Activated naive CD8-positive, alpha-beta T cell treated with anti-CD3 and anti-CD28 coated beads, Interleukin-2, amount 10 ng/mL, durations not matched to agents 7 days and 5 days (primary cell): ENCODE data around the gene ARRB2. TPM values are rescaled to one million over a fixed set of nuclear protein-coding genes. Genes with fewer than 3 reads are reported as not detected.
"Not testable (repeated sequence)": the region's sequence is repeated elsewhere in the genome, so short reads cannot be mapped to it uniquely, and the experiment has no call there.

Source experiments
- ATAC-seq: fragments of 150-1000 bp; cut with Tn5 transposase; one replicate; pipeline ENCODE4 v1.10.0; 2021; ENCODE audit warnings: low read depth, moderate library complexity
- POLR2A ChIA-PET: fragments of 350-600 bp; sonication (Branson Sonifier 250); formaldehyde crosslinking; loops from one replicate; lab custom pipeline; 2021; ENCODE audit warnings: antibody characterized with exemption; lab: Charles Lee
- DNase-seq: peaks from one replicate; pipeline ENCODE4 v3.0.0; 2021
- H3K27ac Mint-ChIP-seq: one replicate; pipeline ENCODE4 v1.8.0; 2022; ENCODE audit warnings: mild to moderate bottlenecking, mixed read lengths
- H3K27me3 Mint-ChIP-seq: one replicate; pipeline ENCODE4 v1.8.0; 2022; ENCODE audit warnings: mild to moderate bottlenecking, moderate library complexity, mixed read lengths
- H3K36me3 Mint-ChIP-seq: one replicate; pipeline ENCODE4 v1.8.0; 2021; ENCODE audit warnings: mild to moderate bottlenecking, mixed read lengths
- H3K4me1 Mint-ChIP-seq: one replicate; pipeline ENCODE4 v1.8.0; 2021; ENCODE audit warnings: mixed read lengths
- H3K4me3 Mint-ChIP-seq: one replicate; pipeline ENCODE4 v1.8.0; 2022; ENCODE audit warnings: mild to moderate bottlenecking, moderate library complexity, mixed read lengths
- H3K9me3 Mint-ChIP-seq: one replicate; pipeline ENCODE4 v1.8.0; 2021; ENCODE audit warnings: mixed read lengths
- total RNA-seq, 2 experiments: library from RNA; stranded (reverse); gene quantifications; one replicate each; pipeline ENCODE4 v1.2.3, GENCODE V29; 2021

ARRB2 gene
- total RNA-seq, 2 experiments from 2014 or later = 325 to 330 TPM

DNA sequence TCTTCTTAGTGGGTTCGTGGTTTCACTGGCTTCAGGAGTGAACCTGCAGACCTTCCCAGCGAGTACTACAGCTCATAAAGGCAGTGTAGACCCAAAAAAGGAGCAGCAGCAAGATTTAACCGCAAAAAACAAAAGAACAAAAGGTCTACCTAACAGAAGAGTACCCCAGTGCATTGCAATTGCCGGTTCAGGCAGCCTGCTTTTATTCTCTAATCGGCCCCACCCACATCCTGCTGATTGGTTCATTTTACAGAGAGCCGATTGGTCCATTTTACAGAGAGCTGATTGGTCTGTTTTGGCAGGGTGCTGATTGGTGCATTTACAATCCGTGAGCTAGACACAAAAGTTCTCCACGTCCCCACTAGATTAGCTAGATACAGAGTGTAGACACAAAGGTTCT lies 2.0 kb upstream of the ARRB2 start:
- POLR2A ChIA-PET = interaction anchor here (0.5 to 2.1 kb wide), 7 partner anchors 10 to 342 kb away, joined by 3 to 15 read pairs (median 3); partner anchors contain the start of gene UBE2G1
- peaks cover 48% of the 10 kb centered on the region for H3K4me1 Mint-ChIP-seq
- peak overlapping the region; percentile 63 for H3K4me3 Mint-ChIP-seq
- ATAC-seq = no peak
- peak overlapping the region; percentile 88 for H3K27ac Mint-ChIP-seq
- no peaks in the 10 kb centered on the region for H3K9me3 Mint-ChIP-seq
- H3K27me3 Mint-ChIP-seq = no peaks in the 10 kb centered on the region
- DNase-seq = no peak
- H3K36me3 Mint-ChIP-seq = peaks cover 13% of the 10 kb centered on the region

DNA sequence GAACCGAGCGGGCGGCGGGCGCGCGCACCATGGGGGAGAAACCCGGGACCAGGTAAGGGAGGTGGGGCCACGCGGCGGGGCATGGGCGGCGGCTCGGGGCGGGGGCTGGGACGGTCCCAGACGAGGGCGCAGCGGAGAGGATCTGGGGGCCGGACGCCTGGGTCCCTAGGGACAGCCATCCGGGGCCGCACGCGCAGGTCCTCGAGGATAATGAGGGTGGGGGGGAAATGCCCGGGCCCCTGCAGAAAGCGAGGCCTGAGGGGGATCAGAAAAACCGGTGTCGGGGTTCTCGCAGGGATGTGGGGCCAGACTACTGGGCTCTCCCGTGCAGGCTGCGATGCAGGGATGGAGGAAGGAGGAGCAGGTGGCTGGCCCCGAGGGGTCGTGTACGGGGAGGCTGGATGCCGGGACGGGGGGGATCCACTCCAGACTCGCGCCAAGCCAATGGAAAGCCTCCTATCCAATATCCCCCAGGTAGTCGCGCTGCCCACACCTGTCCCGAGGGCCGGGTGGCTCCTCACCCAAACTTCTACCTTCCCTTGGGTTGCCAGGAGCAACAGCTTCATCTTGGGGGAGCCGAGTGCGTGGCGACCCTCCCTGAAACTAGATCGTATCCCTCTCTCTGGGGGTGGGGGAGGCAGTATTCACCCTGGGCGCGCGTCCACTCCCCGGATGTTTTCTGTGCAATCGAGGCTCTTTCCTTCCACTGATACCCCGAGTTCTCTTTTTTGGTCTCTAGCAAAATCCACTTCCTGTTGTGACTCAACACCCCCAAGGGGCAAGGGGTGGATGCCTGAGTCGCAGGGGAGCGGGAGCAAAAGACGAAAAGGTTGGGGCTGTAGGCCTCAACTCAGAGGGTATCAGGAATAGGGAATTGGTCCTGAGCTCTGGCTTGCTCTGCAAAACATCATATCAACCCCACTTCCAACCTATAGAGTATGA lies 532 bp downstream of the ARRB2 start:
- no peaks in the 10 kb centered on the region for H3K27me3 Mint-ChIP-seq
- no peaks in the 10 kb centered on the region for H3K9me3 Mint-ChIP-seq
- POLR2A ChIA-PET = interaction anchor here (0.6 to 2.1 kb wide), 15 partner anchors 7 to 257 kb away, joined by 3 to 15 read pairs (median 4); partner anchors contain the start of genes C17orf107, GLTPD2, PELP1 and PFN1
- peak; percentile 63 for DNase-seq
- peak overlapping the region; percentile 99 for H3K4me3 Mint-ChIP-seq
- no peak for ATAC-seq
- H3K27ac Mint-ChIP-seq = peak overlapping the region; percentile 99
- peaks cover 55% of the 10 kb centered on the region for H3K4me1 Mint-ChIP-seq
- peaks cover 22% of the 10 kb centered on the region for H3K36me3 Mint-ChIP-seq

DNA sequence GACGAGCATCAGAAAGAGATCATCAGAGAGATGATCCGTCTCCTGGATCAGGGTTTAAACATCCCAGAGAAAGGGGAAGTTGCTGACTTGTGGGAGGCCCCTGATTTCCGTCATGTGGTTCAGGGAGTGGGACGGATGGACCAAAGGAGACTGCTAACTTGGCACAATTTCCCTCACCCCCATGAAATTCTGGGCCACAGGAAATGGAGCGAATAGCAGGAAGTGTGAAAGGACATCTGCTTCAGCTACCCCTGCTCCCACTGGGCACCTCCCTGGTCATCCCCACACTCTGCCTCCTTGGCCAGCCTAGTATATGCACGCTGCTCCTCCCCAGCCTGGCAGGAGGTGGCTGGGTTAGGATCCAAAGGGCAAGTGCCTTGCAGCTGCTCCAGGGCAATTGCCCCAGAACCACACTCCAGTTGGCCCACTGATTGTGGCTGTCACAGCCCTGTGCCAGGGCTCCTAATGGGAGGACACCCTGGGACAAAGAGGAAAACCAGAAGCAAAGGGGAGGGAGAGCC lies 1.3 kb downstream of the ARRB2 start:
- Mint-ChIP-seq H3K27ac (peak overlapping the region; percentile 99), H3K27me3 (no peaks in the 10 kb centered on the region), H3K9me3 (no peaks in the 10 kb centered on the region), H3K36me3 (peaks cover 22% of the 10 kb centered on the region), H3K4me1 (peaks cover 54% of the 10 kb centered on the region), H3K4me3 (peak overlapping the region; percentile 99)
- no peak for ATAC-seq
- POLR2A ChIA-PET = interaction anchor here (0.9 to 2.1 kb wide), 5 partner anchors 8 to 95 kb away, joined by 3 to 8 read pairs (median 4); partner anchors contain the start of genes GLTPD2, PELP1 and PLD2
- DNase-seq = no peak

DNA sequence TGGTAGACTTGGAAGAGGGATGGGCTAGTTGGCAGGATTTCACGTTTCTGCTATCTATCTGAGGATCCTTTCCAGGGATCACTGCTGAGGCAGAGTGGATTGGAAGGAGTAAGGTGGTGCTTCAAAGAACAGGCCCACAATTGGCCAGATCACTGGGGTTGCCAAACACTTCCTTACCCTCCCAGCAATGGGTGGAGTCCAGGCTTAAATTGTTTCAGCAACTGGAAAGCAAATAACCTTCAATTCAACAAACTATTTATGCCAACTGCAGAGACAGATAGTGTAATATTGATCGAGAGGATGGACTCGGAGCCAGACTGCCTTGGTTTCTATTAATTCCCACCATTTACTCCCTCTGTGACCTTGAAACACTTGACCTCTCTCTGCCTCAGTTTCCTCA lies 2.1 kb downstream of the ARRB2 start:
- Mint-ChIP-seq H3K36me3 (peaks cover 21% of the 10 kb centered on the region), H3K9me3 (no peaks in the 10 kb centered on the region), H3K27ac (peak overlapping the region; percentile 99), H3K4me1 (peaks cover 59% of the 10 kb centered on the region), H3K4me3 (peak overlapping the region; percentile 99), H3K27me3 (no peaks in the 10 kb centered on the region)
- no peak for ATAC-seq
- POLR2A ChIA-PET = interaction anchor here (1.4 to 1.9 kb wide), 2 partner anchors 19 to 78 kb away, joined by 3 to 6 read pairs; no protein-coding TSS in a partner anchor
- no peak for DNase-seq

DNA sequence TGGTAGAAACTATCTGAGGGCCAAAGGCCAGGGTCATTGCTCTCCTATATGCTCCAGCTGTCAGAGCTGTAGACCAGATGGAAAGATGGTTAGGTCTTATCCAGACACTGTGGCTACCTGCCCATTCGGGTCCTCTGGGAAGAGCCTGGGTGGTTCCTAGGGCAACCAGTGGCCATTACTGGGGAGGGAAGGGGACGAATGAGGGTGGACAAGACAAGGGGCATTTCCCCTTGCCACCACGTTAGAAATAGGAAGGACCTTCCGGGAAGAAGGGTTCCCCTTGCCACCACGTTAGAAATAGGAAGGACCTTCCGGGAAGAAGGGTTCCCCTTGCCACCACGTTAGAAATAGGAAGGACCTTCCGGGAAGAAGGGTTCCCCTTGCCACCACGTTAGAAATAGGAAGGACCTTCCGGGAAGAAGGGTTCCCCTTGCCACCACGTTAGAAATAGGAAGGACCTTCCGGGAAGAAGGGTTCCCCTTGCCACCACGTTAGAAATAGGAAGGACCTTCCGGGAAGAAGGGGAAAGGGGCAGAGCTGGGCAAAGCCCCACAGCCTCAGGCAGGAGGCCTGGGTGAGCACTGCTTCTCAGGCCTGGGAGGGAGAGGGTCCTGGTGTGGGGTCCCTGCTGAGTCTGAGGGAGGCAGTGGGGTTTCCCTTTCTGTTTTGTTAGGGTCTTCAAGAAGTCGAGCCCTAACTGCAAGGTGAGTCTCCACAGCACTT lies 4.1 kb downstream of the ARRB2 start:
- Mint-ChIP-seq H3K4me3 (peak overlapping the region; percentile 86), H3K27ac (peak overlapping the region; percentile 95), H3K4me1 (peaks cover 58% of the 10 kb centered on the region), H3K36me3 (peaks cover 30% of the 10 kb centered on the region)
- not testable (repeated sequence) for H3K9me3 Mint-ChIP-seq, ATAC-seq, DNase-seq, H3K27me3 Mint-ChIP-seq
- POLR2A ChIA-PET = interaction anchor here (0.9 to 2.0 kb wide), 10 partner anchors 9 to 233 kb away, joined by 3 to 7 read pairs (median 4); partner anchors contain the start of genes PELP1 and ZMYND15

DNA sequence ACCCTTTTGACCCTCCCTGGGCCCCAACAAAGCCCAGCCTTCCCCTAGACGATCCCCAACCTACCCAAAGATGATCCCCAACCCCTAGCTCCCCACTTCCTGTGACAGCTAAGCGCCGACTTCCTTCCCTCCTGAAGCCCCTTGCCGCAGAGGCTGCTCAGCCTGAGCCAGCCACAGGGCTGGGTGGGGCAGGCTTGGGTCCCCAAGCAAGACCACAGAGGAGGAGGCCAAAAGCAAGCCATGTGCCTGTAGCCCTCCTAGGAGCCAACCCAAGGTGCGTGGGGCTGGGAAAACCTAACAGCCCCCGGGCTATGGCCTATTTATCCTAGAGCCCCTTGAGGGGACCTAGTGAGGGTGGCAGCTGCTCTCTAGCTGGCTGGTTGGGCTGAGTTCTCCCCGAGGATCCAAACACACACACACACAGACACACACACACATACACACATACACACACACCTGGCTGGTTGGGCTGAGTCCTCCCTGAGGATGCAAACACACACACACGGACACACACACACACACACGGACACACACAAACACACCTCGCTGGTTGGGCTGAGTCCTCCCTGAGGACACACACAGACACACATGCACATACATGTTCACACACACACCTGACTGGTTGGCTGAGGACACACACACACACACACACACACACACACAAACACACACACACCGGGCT lies 4.8 kb downstream of the ARRB2 start:
- Mint-ChIP-seq H3K27ac (peak overlapping the region; percentile 95), H3K27me3 (no peaks in the 10 kb centered on the region), H3K4me1 (peaks cover 55% of the 10 kb centered on the region)

DNA sequence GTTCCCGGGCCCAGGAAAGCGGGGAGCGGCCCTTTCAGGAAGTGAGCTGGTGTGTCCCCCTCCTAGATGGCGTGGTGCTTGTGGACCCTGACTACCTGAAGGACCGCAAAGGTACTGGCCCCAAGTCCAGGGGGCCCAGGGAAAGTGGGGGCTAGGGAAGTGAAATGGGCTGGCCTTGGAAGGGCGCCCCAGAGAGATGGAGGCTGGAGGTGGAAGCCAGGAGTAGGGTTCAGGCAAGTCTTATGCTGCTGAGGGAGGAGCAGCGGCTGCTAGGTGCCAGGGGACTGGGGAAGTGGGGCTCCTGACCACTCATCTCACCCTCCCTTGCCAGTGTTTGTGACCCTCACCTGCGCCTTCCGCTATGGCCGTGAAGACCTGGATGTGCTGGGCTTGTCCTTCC lies 5.6 kb downstream of the ARRB2 start:
- POLR2A ChIA-PET = interaction anchor here (1.3 kb wide), 1 partner anchor 13 kb away, joined by 3 read pairs; no protein-coding TSS in a partner anchor
- Mint-ChIP-seq H3K27me3 (no peaks in the 10 kb centered on the region), H3K4me1 (peaks cover 56% of the 10 kb centered on the region), H3K4me3 (peak overlapping the region; percentile 86), H3K9me3 (no peaks in the 10 kb centered on the region), H3K36me3 (peaks cover 34% of the 10 kb centered on the region), H3K27ac (peak overlapping the region; percentile 95)
- no peak for ATAC-seq
- no peak for DNase-seq

More for the DNA sequence above, 4.8 kb downstream of the ARRB2 start:
- ATAC-seq (peak; percentile 22), DNase-seq (peak; percentile 74)
- H3K4me3 Mint-ChIP-seq = peak overlapping the region; percentile 86
- POLR2A ChIA-PET = interaction anchor here (0.9 to 2.0 kb wide), 7 partner anchors 9 to 75 kb away, joined by 3 to 7 read pairs (median 5); partner anchors contain the start of genes PELP1 and ZMYND15
- H3K9me3 Mint-ChIP-seq = no peaks in the 10 kb centered on the region
- peaks cover 33% of the 10 kb centered on the region for H3K36me3 Mint-ChIP-seq

DNA sequence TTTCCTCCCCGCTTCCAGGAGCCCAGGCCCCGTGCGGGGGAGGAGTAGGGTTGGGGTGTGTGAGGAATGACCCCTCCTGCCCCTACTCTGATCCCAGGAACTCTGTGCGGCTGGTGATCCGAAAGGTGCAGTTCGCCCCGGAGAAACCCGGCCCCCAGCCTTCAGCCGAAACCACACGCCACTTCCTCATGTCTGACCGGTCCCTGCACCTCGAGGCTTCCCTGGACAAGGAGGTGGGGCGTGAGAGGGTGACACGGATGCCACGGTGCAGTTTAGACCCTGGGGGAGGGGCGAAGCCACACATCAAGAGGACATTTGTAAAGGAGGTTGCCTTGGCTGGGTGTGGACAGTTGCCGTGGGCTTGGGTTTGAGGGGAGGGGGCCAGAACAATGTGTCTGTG lies 7.4 kb downstream of the ARRB2 start:
- DNase-seq (no peak), ATAC-seq (no peak)
- Mint-ChIP-seq H3K27ac (peak overlapping the region; percentile 73), H3K36me3 (peaks cover 40% of the 10 kb centered on the region), H3K9me3 (no peaks in the 10 kb centered on the region), H3K4me3 (peak overlapping the region; percentile 71), H3K4me1 (peaks cover 40% of the 10 kb centered on the region), H3K27me3 (no peaks in the 10 kb centered on the region)
- POLR2A ChIA-PET = no interaction called here

DNA sequence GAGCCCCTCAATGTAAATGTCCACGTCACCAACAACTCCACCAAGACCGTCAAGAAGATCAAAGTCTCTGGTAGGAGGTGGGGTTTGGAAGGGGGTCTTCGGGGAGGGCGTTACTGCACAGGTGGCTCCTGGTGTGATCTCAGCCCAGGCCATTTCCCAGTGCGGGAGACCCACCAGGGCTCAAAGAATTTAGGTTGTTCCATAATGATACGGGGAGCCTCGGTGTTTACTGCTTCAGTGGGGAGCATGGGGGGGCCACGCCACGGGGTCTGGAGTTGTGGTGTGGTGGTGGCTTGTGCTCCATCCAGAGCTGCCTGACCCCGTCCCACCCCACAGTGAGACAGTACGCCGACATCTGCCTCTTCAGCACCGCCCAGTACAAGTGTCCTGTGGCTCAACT lies 7.8 kb downstream of the ARRB2 start:
- POLR2A ChIA-PET = interaction anchor here (0.5 to 0.7 kb wide), 2 partner anchors 10 to 990 kb away, joined by 3 to 4 read pairs; no protein-coding TSS in a partner anchor
- DNase-seq (no peak), ATAC-seq (no peak)
- Mint-ChIP-seq H3K9me3 (no peaks in the 10 kb centered on the region), H3K27ac (no peak overlapping the region), H3K4me1 (peaks cover 39% of the 10 kb centered on the region), H3K27me3 (no peaks in the 10 kb centered on the region), H3K36me3 (peaks cover 43% of the 10 kb centered on the region), H3K4me3 (peak overlapping the region; percentile 16)

DNA sequence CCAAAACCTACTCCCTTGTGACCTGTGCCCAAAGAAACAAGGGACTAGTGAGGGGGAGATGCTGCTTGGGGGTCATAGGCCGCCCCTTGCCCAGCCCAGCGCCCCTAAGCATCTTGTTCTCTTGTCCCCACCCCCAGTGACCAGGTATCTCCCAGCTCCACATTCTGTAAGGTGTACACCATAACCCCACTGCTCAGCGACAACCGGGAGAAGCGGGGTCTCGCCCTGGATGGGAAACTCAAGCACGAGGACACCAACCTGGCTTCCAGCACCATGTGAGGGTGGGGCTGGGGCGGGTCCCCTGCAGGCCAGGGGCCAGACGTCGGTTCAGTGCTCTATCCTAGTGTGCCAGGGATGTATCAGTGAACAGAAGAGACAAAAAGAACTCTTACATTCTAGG lies 8.7 kb downstream of the ARRB2 start:
- POLR2A ChIA-PET = interaction anchor here (0.7 to 1.5 kb wide), 2 partner anchors 11 to 990 kb away, joined by 4 to 6 read pairs; no protein-coding TSS in a partner anchor
- Mint-ChIP-seq H3K4me1 (peaks cover 33% of the 10 kb centered on the region), H3K4me3 (no peak overlapping the region), H3K36me3 (peaks cover 43% of the 10 kb centered on the region), H3K27ac (peak overlapping the region; percentile 62), H3K9me3 (no peaks in the 10 kb centered on the region), H3K27me3 (no peaks in the 10 kb centered on the region)
- no peak for ATAC-seq
- DNase-seq = no peak

DNA sequence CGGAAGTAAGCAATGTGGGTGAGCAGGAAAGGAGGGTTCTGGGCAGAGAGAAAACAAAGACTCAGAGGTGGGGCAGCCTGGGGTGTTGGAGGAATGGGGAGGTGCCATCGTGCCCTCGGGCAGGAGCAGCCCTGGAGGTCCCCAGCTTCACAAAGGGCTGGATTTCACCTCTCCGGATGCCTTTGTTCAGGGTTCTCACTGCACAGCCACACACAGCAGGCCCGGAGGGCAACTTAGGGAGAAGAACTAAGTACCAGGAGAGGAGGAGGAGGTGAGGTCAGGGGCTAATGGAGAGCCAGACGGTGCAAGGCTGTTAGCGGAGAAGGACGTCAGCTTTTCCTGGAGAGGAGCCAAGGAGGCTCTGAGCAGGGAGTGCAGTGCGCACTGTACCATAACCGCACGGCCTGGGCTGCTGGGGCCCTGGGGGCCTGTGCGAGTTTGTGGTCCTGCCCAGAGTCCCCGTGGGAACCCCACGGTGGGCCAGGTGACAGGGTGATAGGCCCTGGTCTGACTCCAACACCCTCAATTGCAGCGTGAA lies 9.3 kb downstream of the ARRB2 start:
- ATAC-seq (no peak), DNase-seq (no peak)
- Mint-ChIP-seq H3K27ac (peak overlapping the region; percentile 62), H3K4me1 (peaks cover 32% of the 10 kb centered on the region), H3K36me3 (peaks cover 44% of the 10 kb centered on the region), H3K9me3 (no peaks in the 10 kb centered on the region), H3K4me3 (no peak overlapping the region), H3K27me3 (peaks cover under 1% of the 10 kb centered on the region)
- POLR2A ChIA-PET = interaction anchor here (1.5 kb wide), 1 partner anchor 10 kb away, joined by 6 read pairs; no protein-coding TSS in a partner anchor

DNA sequence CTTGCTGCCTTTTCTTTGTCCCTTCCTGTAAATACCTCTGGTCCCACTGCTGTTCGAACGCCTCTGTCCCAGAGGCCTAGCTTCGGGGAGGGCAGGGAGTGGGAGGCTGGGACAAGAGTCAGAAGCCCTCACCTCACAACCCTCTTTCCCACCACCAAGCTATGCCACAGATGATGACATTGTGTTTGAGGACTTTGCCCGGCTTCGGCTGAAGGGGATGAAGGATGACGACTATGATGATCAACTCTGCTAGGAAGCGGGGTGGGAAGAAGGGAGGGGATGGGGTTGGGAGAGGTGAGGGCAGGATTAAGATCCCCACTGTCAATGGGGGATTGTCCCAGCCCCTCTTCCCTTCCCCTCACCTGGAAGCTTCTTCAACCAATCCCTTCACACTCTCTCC lies 10.4 kb downstream of the ARRB2 start:
- ATAC-seq = no peak

More for the DNA sequence above, 10.4 kb downstream of the ARRB2 start:
- Mint-ChIP-seq H3K27me3 (peaks cover 3% of the 10 kb centered on the region), H3K4me1 (peaks cover 24% of the 10 kb centered on the region), H3K9me3 (no peaks in the 10 kb centered on the region), H3K36me3 (peaks cover 39% of the 10 kb centered on the region), H3K4me3 (no peak overlapping the region), H3K27ac (no peak overlapping the region)
- DNase-seq = no peak
- POLR2A ChIA-PET = interaction anchor here (2.4 kb wide), 1 partner anchor 10 kb away, joined by 8 read pairs; the partner anchor contains the start of gene ARRB2
